ENCODE measurements around the gene CRLF3.
"Not testable (repeated sequence)": the region's sequence is repeated elsewhere in the genome, so short reads cannot be mapped to it uniquely, and the experiment has no call there.

CRLF3 gene

DNA sequence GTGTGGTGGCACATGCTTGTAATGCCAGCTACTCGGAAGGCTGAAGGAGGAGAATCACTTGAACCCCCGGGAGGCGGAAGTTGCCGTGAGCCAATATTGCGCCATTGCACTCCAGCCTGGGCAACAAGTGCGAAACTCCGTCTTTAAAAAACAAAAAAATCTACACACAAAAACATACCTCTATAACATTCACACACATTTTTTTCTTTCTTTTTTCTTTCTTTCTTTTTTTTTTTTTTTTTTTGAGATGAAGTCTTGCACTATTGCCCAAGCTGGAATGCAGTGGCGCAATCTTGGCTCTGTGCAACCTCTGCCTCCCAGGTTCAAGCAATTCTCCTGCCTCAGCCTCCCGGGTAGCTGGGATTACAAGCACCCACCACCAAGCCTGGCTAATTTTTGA, 9.6 kb downstream of the CRLF3 start:
- not testable (repeated sequence) for DNase-seq (ENCODE audit: low read depth in 2 of 2)

GRCh38 chr17:30814236-30814635, 10.3 kb downstream of the CRLF3 start:
- DNase-seq (ENCODE audit: low read depth in 2 of 2): not testable (repeated sequence)

DNA sequence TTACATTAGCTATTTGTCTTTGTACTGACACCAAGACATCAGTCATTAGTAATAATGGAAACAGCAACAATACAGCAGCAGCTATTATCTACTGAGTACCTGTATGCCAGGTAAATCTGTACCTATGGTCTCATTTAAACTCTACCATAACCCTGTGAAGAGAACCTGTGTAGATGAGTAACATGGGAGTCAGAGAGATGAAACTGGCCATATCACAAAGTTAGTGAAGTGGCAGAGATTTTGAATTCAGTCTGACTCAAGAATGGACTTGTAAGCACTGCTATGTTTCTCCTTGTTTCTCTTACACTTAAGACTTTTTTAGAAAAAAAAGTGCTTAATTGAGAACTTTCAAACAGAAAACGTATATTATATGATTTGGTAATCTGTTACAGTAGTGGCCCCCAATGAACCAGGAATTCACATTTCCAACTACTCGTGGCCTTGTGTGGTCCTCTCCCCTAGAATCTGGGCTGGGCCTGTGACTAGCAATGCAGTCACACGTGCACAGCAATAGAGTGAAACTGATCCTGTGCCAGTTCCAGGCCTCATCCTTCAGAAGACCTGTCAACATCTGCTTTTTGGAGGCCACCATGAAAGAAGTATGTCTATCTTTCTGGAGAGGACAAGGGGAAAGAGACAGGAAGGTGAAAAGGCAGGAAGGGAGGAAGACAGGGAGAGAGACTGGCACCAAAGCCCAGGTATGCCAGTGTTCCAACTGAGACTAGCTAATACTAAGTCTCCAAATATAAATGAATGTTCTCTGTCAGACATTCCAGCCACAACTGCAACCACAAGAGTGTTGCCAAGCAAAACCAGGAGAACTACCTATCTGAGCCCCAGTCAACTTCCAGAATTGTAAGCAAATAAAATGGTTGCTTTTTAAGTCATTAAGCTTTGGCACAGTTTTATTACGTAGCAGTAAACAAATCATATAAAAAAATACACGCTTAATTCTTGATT, 12.0 kb downstream of the CRLF3 start:
- no peak for DNase-seq (ENCODE audit: low read depth in 2 of 2)

GRCh38 chr17:30809867-30810266, 14.6 kb downstream of the CRLF3 start:
- no peak for DNase-seq (ENCODE audit: low read depth in 2 of 2)

- no peak for DNase-seq (ENCODE audit: low read depth in 2 of 2)
Observed at GRCh38 chr17:30808785-30809286, 15.7 kb downstream of the CRLF3 start.

- no peak for DNase-seq (ENCODE audit: low read depth in 2 of 2)
Observed at GRCh38 chr17:30807896-30808295, 16.6 kb downstream of the CRLF3 start.

DNA sequence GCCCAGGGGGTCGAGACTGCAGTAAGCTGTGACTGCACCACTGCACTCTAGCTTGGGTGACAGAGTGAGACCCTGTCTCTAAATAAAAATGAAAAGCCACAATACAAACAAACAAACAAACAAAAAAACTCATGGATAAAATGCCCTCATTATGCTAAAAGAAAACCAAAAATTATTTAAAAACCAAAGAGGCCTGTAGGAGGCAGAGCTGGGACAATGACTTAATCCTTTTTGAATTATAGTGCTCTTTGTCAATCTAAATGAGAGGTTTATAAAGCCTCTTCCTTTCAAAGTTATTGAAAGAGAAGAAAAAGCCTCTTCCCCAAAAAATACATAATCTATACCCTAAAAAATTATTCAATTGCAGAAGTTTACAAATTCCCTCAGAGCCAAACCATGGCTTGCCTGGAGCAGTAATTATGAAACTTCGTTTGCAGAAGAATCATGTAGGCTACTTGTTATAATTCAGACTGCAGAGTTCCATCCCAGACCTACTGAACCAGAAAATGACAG, 18.5 kb downstream of the CRLF3 start:
- no peak for DNase-seq (ENCODE audit: low read depth in 2 of 2)

GRCh38 chr17:30801671-30802070, 22.8 kb downstream of the CRLF3 start:
- DNase-seq (ENCODE audit: low read depth in 2 of 2): no peak

DNA sequence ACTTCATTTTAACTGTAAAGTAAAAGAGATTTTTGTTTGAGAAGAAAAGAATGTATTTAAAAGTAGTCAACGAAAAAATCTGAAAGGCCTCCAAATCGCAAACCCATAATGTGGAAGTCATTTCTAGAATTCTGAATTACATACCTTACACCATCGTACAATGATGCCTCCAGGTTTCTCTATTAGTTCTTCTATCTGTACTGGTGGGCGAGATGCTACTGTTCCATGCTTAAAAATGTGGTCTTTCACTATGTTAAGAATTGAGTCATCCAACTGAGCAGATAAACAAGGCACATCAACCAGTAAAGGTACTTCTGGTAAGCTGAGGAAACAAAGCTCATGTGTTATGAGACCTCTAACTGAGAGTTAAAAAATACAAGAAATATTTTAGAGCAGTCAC, 28.5 kb downstream of the CRLF3 start:
- no peak for DNase-seq (ENCODE audit: low read depth in 2 of 2)

- no peak for DNase-seq (ENCODE audit: low read depth in 2 of 2)
Observed at GRCh38 chr17:30794372-30794771, 30.1 kb downstream of the CRLF3 start.

DNA sequence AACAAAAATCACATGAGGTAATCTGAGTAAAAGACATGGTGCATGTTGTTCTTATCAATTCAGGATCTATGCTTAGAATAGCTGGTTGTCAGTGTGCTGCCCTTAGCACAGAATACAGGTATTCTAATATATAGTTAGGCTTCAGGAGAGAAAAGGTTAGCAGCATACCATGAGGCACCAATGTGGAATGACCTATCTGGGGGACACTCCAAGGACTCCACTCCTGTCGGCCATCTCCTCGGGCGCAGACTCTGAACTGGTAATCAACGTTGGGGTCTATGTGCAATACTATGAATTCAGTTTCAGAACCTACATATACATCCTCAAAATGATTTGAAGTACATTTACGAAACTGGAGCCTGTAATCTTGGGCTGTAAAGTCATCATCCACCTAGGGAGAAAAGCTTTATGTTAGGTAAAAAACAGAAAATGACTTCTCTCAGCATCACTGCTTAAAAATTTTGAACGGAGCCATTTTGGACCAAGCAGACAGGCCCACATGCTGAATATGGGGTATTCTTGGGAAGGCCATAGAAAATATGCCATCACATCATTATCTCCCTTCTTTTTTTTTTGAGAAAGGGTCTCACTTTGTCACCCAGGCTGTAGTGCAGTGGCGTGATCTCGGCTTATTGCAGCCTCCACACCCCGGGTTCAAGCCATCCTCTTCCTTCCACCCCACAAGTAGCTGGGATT, 31.1 kb downstream of the CRLF3 start:
- no peak for DNase-seq (ENCODE audit: low read depth in 2 of 2)

- DNase-seq (ENCODE audit: low read depth in 2 of 2): no peak
Observed at GRCh38 chr17:30790279-30790678, 34.2 kb downstream of the CRLF3 start.

GRCh38 chr17:30788918-30789317, 35.6 kb downstream of the CRLF3 start:
- DNase-seq (ENCODE audit: low read depth in 2 of 2): no peak

- DNase-seq (ENCODE audit: low read depth in 2 of 2): no peak
Observed at GRCh38 chr17:30782206-30782605, 42.3 kb downstream of the CRLF3 start.

GRCh38 chr17:30780343-30780742, 44.1 kb downstream of the CRLF3 start:
- DNase-seq (ENCODE audit: low read depth in 2 of 2): no peak

DNA sequence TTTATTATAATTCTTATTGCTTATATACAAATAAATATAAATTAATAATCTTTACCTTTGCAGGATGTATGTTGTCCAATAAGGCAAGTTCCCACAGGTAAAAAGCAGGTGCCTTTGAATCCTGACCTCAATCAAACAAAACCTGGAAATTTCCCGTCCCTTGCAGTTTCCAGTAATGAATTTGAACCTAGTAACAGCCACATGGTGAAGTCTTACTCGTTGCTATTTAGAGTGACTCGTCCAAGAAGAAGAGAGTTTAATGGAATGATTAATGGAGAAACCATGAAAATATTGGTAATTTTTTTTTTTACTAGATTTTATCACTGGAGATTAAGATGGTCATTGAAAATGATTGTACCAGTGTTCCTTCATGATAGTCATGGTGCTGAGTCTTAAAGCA, 55.7 kb downstream of the CRLF3 start:
- not testable (repeated sequence) for DNase-seq (ENCODE audit: low read depth in 2 of 2)

GRCh38 chr17:30767641-30768404, 56.7 kb downstream of the CRLF3 start:
- not testable (repeated sequence) for DNase-seq (ENCODE audit: low read depth in 2 of 2)

- no peak for DNase-seq (ENCODE audit: low read depth in 2 of 2)
Observed at GRCh38 chr17:30761060-30761459, 63.4 kb downstream of the CRLF3 start.

- not testable (repeated sequence) for DNase-seq (ENCODE audit: low read depth in 2 of 2)
Observed at GRCh38 chr17:30753291-30753690, 71.2 kb downstream of the CRLF3 start.

DNA sequence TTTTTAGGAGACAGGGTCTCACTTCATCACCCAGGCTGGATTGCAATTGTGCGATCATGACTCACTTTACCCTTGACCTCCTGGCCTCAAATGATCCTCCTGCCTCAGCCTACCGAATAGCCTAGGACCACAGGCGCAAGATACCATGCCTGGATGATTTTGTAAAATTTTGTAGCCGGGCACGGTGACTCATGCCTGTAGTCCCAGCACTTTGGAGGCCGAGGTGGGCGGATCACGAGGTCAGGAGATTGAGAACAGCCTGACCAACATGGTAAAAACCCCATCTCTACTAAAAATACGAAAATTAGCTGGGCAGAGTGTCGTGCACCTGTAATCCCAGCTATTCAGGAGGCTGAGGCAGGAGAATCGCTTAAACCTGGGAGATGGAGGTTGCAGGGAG, 73.5 kb downstream of the CRLF3 start:
- DNase-seq (ENCODE audit: low read depth in 2 of 2): not testable (repeated sequence)

DNA sequence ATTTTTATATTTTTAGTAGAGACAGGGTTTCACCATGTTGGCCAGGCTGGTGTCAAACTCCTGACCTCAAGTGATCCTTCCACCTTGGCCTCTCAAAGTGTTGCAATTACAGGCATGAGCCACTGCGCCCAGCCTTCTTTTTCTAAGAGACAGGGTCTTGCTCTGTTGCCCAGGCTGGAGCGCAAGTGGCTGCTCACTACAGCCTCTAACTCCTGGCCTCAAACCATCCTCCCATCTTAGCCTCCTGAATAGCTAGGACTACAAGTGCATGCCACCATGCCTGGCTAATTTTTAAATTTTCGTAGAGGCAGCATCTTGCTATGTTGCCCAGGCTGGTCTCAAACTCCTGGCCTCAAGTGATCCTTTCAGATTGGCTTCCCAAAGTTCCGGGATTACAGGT, 76.9 kb downstream of the CRLF3 start:
- DNase-seq (ENCODE audit: low read depth in 2 of 2): not testable (repeated sequence)

- DNase-seq (ENCODE audit: low read depth in 2 of 2): not testable (repeated sequence)
Observed at GRCh38 chr17:30742669-30743068, 81.8 kb downstream of the CRLF3 start.

Data from stimulated activated CD4-positive, alpha-beta T cell treated with anti-CD3 and anti-CD28 coated beads, Interleukin-4, amount 100 ng/mL, for 48 hours (primary cell).